GM06990 (cell line): ENCODE results near the gene CSF2.
"Not testable (repeated sequence)": the region's sequence is repeated elsewhere in the genome, so short reads cannot be mapped to it uniquely, and the experiment has no call there.

Experiments
- DNase-seq: peaks from one replicate; pipeline ENCODE4 v3.0.0-alpha.2; 2011; ENCODE audit not compliant: insufficient read length; ENCODE audit errors: extremely low read depth
- H3K27me3 ChIP-seq: replicated peaks from 2 replicates; pipeline ENCODE4 v1.6.0; 2011; ENCODE audit warnings: low read length; ENCODE audit not compliant: control insufficient read depth, insufficient read depth
- H3K36me3 ChIP-seq: 2 replicates; pipeline ENCODE4 v1.5.1; 2011; ENCODE audit warnings: low read length; ENCODE audit not compliant: control insufficient read depth, insufficient read depth
- H3K4me3 ChIP-seq: replicated peaks from 2 replicates; pipeline ENCODE4 v1.5.1; 2011; ENCODE audit warnings: low read depth, mild to moderate bottlenecking, control low read depth, low read length
- TF ChIP-seq, protein P1 (sequence below): IDR thresholded peaks from 2 replicates; pipeline ENCODE4 v1.5.1; 2011; ENCODE audit warnings: low read length, control low read depth, mild to moderate bottlenecking, inconsistent platforms; ENCODE audit not compliant: insufficient read depth, poor library complexity, severe bottlenecking

Gene CSF2

DNA sequence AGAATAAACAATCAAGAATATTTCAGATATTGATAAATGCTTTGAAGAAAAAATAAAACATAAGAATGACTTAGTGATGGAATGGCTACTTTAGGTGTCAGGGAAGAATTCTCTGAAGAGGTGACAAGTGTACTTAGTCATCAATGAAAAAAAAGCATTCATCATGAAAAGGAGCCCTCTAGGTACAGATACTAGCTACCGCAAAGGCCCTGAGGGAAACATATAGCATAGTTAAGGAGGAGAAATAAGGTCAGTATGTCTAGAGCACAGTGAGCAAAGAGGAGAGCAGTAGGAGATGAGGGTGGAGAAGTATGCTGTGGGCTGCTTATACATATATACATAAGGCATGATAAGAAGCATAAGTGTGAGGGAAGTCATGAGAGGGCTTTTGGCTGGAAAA, 41.8 kb downstream of the CSF2 start:
- no peak for DNase-seq
- TF ChIP-seq, protein P1, sequence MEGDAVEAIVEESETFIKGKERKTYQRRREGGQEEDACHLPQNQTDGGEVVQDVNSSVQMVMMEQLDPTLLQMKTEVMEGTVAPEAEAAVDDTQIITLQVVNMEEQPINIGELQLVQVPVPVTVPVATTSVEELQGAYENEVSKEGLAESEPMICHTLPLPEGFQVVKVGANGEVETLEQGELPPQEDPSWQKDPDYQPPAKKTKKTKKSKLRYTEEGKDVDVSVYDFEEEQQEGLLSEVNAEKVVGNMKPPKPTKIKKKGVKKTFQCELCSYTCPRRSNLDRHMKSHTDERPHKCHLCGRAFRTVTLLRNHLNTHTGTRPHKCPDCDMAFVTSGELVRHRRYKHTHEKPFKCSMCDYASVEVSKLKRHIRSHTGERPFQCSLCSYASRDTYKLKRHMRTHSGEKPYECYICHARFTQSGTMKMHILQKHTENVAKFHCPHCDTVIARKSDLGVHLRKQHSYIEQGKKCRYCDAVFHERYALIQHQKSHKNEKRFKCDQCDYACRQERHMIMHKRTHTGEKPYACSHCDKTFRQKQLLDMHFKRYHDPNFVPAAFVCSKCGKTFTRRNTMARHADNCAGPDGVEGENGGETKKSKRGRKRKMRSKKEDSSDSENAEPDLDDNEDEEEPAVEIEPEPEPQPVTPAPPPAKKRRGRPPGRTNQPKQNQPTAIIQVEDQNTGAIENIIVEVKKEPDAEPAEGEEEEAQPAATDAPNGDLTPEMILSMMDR = no peak
- no peaks in the 10 kb centered on the region; the same call in 1 of the 2 replicates for H3K27me3 ChIP-seq
- H3K4me3 ChIP-seq = no peak overlapping the region
- no peaks in the 10 kb centered on the region for H3K36me3 ChIP-seq

DNA sequence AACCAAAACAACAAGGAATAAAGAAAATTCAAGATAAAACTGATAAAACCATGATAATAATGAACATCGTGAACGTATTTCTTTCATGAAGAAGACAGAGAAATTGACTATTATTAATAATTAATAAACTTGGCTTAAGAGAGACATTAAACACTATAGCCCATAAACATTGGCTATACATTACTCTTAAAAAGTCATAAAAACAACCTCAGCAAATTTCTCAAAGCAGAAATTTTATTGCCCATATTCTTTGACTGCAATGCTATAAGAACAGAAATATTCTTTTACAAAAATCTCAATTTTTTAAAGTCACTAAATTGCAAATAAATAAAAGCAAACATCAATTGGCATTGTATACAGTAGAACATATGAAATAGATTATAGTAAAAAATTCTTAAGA, 42.5 kb downstream of the CSF2 start:
- Histone ChIP-seq H3K27me3 (no peaks in the 10 kb centered on the region; the same call in 1 of the 2 replicates), H3K4me3 (no peak overlapping the region), H3K36me3 (no peaks in the 10 kb centered on the region)
- no peak for DNase-seq
- TF ChIP-seq, protein P1 = no peak

DNA sequence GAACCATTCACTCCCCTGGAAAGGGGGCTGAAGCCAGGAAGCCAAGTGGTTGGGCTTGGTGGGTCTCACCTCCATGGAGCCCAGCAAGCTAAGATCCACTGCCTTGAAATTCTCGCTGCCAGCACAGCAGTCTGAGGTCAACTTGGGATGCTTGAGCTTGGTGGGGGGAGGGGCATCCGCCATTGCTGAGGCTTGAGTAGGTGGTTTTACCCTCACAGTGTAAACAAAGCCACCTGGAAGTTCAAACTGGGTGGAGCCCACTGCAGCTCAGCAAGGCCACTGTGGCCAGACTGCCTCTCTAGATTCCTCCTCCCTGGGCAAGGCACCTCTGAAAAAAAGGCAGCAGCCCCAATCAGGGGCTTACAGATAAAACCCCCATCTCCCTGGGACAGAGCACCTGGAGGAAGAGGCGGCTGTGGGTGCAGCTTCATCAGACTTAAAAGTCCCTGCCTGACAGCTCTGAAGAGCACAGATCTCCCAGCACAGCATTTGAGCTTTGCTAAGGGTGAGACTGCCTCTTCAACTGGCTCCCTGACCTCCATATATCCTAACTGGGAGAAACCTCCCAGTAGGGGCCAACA, 43.4 kb downstream of the CSF2 start:
- not testable (repeated sequence) for H3K4me3 ChIP-seq, DNase-seq, H3K36me3 ChIP-seq, H3K27me3 ChIP-seq

DNA sequence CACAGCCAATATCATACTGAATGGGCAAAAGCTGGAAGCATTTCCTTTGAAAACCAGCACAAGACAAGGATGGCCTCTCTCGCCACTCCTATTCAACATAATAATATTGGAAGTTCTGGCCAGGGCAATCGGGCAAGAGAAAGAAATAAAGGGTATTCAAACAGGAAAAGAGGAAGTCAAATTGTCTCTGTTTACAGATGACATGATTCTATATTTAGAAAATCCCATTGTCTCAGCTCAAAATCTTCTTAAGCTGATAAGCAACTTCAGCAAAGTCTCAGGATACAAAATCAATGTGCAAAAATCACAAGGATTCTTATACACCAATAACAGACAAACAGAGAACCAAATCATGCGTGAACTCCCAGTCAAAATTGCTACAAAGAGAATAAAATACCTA, 47.1 kb downstream of the CSF2 start:
- DNase-seq = not testable (repeated sequence)

DNA sequence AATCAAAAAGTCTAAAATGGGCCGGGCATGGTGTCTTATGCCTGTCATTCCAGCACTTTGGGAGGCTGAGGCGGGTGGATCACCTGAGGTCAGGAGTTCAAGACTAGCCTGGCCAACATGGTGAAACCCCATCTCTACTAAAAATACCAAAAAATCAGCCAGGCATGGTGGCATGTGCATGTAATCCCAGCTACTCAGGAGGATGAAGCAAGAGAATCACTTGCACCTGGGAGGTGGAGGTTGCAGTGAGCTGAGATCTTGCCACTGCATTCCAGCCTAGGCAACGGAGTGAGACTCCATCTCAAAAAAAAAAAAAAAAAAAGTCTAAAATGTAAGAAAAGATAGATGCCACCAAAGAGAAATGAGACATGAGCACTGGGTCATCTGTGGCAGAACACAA, 49.4 kb downstream of the CSF2 start:
- DNase-seq = not testable (repeated sequence)

More for the DNA sequence above, 47.1 kb downstream of the CSF2 start:
- not testable (repeated sequence) for H3K27me3 ChIP-seq, H3K4me3 ChIP-seq, H3K36me3 ChIP-seq

DNA sequence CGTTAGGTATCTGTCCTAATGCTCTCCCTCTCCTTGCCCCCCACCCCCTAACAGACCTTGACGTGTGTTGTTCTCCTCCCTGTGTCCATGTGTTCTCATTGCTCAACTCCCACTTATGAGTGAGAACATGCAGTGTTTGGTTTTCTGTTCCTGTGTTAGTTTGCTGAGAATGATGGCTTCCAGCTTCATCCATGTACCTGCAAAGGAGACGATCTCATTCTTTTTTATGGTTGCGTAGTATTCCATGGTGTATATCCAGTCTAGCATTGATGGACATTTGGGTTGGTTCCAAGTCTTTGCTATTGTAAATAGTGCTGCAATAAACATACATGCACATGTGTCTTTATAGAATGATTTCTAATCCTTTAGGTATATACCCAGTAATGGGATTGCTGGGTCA, 50.0 kb downstream of the CSF2 start:
- not testable (repeated sequence) for DNase-seq, H3K4me3 ChIP-seq, H3K36me3 ChIP-seq, H3K27me3 ChIP-seq

More for the DNA sequence above, 49.4 kb downstream of the CSF2 start:
- not testable (repeated sequence) for H3K4me3 ChIP-seq, H3K27me3 ChIP-seq, H3K36me3 ChIP-seq
